ENCODE measurements around the gene TMPRSS9.

- TF ChIP-seq CTCF (IDR thresholded peaks at IDR 0.05) (no peak), POLR2A (IDR thresholded peaks at IDR 0.05) (no peak)
Measured at GRCh38 chr19:2332341-2333026, 27.6 kb upstream of the TMPRSS9 start.
